Adipocyte (in vitro differentiated cells): ENCODE results near the gene AAMP.

Source experiments
- DNase-seq: peaks from one replicate; pipeline ENCODE4 v3.0.0-alpha.2; 2015; ENCODE audit warnings: low read depth
- H3K27me3 ChIP-seq: replicated peaks from 2 replicates; pipeline ENCODE4 v1.7.0; 2013; ENCODE audit warnings: mild to moderate bottlenecking, low read length, moderate library complexity; ENCODE audit not compliant: control insufficient read depth, insufficient read depth
- H3K36me3 ChIP-seq: 2 replicates; pipeline ENCODE4 v1.7.0; 2013; ENCODE audit warnings: low read length, mild to moderate bottlenecking, moderate library complexity; ENCODE audit not compliant: control insufficient read depth, insufficient read depth, severe bottlenecking
- H3K4me1 ChIP-seq: 2 replicates; pipeline ENCODE4 v1.7.0; 2013; ENCODE audit warnings: mild to moderate bottlenecking, low read length, moderate library complexity; ENCODE audit not compliant: control insufficient read depth, insufficient read depth
- H3K4me3 ChIP-seq: 2 replicates; pipeline ENCODE4 v1.7.0; 2013; ENCODE audit warnings: mild to moderate bottlenecking, low read length, moderate library complexity
- H3K9ac ChIP-seq: 2 replicates; pipeline ENCODE4 v1.7.0; 2013; ENCODE audit warnings: mild to moderate bottlenecking, low read length, moderate library complexity
- H3K9me3 ChIP-seq: 2 replicates; pipeline ENCODE4 v1.7.0; 2013; ENCODE audit warnings: mild to moderate bottlenecking, low read length, moderate library complexity; ENCODE audit not compliant: control insufficient read depth

AAMP gene

DNA sequence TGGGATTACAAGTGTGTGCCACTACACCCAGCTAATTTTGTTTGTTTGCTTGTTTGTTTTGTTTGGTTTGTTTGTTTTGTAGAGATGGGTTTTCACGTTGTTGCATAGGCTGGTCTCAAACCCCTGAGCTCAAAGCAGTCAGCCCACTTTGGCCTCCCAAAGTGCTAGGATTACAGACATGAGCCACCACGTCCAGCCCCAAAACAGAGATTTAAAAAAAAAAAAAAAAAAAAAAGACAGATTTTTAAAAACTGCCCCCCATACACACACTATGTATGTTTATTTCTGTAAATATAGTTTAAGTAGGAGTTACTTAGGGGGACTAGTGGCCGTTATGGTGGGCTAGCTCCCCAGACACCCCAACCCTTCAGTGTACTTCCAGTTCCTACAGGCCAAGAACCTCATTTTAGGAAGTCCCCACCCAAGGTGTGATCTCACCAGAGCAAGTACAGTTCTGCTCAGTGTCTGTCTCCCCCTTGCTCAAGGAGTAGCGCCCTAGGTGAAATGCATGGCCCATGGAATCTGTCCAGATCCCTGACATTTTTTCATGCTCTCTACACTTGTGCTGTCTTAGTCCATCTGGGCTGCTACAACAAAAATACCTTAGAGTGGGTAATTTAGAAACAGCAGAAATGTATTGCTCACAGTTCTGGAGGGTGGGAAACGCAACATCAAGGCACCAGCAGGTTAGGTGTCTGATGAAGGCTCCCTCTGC lies 23.9 kb upstream of the AAMP start:
- Histone ChIP-seq H3K36me3 (peaks cover 1% of the 10 kb centered on the region), H3K9me3 (no peaks in the 10 kb centered on the region)

GRCh38 chr2:218292048-218293014 lies 22.4 kb upstream of the AAMP start, which contains the start of gene TMBIM1:
Gene TMBIM1, minus strand, starts transcription at chr2:218292503. Its CDS starts 10,362 bp downstream, at chr2:218282141.
- Histone ChIP-seq H3K9me3 (no peaks in the 10 kb centered on the region), H3K4me1 (peaks cover 43% of the 10 kb centered on the region), H3K27me3 (no peaks in the 10 kb centered on the region), H3K4me3 (peak within 1 kb of the TSS; percentile 97), H3K9ac (peak within 1 kb of the TSS; percentile 99), H3K36me3 (peaks cover 5% of the 10 kb centered on the region)
- peak; percentile 97 for DNase-seq

More for the DNA sequence above, 23.9 kb upstream of the AAMP start:
- H3K4me3 ChIP-seq = no peak overlapping the region
- no peaks in the 10 kb centered on the region for H3K27me3 ChIP-seq
- DNase-seq = no peak
- no peak overlapping the region for H3K9ac ChIP-seq
- H3K4me1 ChIP-seq = peaks cover 30% of the 10 kb centered on the region

- Histone ChIP-seq H3K27me3 (no peaks in the 10 kb centered on the region), H3K36me3 (peaks cover 5% of the 10 kb centered on the region), H3K9me3 (no peaks in the 10 kb centered on the region), H3K4me1 (peaks cover 50% of the 10 kb centered on the region), H3K9ac (peak overlapping the region; percentile 99), H3K4me3 (peak overlapping the region; percentile 97)
- DNase-seq = peak; percentile 51
Measured at GRCh38 chr2:218291318-218292047, 21.5 kb upstream of the AAMP start.

- H3K4me1 ChIP-seq = peaks cover 59% of the 10 kb centered on the region
- peak overlapping the region; percentile 97 for H3K4me3 ChIP-seq
- H3K9ac ChIP-seq = peak overlapping the region; percentile 99
- no peaks in the 10 kb centered on the region for H3K27me3 ChIP-seq
- no peak for DNase-seq
- H3K36me3 ChIP-seq = peaks cover 5% of the 10 kb centered on the region
- no peaks in the 10 kb centered on the region for H3K9me3 ChIP-seq
Measured at GRCh38 chr2:218290316-218291261, 20.7 kb upstream of the AAMP start.

DNA sequence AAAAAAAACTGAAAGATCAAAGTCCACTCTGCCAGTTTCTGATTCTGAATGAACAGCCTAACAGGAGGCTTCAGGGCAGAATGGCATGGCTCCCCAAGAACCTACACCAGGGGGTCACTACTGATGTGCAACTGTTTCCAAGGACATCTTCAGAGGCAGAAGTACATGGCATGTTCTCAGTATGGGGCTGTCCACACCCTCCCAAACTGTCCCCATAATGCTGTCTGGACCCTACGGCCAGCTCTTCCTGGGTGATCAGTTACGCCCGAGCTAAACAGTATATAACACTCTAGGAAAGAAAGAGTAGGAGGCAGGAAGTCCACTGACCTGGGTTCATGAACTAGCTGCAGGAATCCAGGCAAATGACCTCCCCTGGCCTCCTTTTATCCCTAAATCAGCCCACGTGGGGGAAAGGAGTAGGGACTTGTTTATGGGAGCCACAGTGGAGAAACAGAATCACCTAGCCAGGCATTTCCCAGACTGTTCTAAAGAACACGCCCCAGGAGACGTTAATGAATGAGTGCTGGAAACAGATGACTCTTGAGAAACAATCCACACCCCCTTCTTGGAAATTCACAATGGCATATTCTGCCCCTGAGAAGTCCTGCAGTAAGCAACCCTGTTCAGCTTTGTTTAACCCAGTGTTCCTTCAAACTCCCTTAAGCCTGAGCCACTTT lies 19.8 kb upstream of the AAMP start:
- H3K4me1 ChIP-seq = peaks cover 67% of the 10 kb centered on the region
- DNase-seq = peak; percentile 59
- peak overlapping the region; percentile 99 for H3K9ac ChIP-seq
- peaks cover 5% of the 10 kb centered on the region for H3K36me3 ChIP-seq
- H3K4me3 ChIP-seq = peak overlapping the region; percentile 97
- H3K9me3 ChIP-seq = no peaks in the 10 kb centered on the region
- H3K27me3 ChIP-seq = no peaks in the 10 kb centered on the region

DNA sequence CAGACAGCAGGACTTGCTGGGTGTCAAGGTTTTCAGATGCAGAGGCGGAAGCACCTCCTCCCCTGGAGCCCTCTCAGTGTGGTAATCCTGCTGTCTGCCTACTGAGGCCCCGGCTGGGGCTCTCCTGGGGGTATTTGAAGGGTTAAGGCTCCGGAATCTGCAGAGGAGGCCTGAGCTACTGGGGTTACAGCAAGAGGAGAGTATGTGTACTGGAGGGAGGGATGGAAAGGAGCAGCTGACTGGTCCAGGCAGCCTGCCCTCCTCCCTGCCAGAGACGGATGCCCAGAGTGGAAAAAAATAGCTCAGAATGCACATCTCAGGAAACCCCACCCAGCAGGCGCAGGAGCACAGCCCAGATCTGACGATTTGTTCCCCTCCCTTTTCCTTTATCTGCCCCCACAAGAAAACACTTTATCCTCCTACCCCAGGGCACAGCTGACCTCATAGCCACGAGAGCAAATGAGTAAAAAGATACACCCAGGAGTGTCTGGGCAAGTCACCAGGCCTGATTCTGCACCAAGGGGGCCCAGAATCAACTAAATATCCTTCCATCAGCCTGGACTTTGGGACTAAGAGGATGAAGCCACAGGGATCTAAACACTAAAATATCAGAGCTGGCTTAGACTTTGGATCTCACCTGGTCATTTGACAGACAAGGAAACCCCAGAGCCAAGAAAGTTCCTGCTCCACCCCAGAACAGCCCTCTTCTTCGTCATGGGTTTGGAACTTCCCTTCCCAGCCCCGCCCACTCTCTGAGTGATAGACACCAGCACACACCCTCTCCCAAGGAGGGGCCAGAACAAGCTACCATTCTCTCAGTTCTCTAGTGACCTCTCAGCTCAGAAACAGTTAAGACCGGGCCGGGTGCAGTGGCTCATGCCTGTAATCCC lies 16.9 kb upstream of the AAMP start:
- H3K36me3 ChIP-seq = peaks cover 21% of the 10 kb centered on the region
- H3K4me1 ChIP-seq = peaks cover 89% of the 10 kb centered on the region
- peak overlapping the region; percentile 98 for H3K9ac ChIP-seq
- peak; percentile 97 for DNase-seq
- H3K4me3 ChIP-seq = peak overlapping the region; percentile 83
- no peaks in the 10 kb centered on the region for H3K9me3 ChIP-seq
- H3K27me3 ChIP-seq = no peaks in the 10 kb centered on the region

GRCh38 chr2:218285604-218286003 lies 15.7 kb upstream of the AAMP start:
- peak overlapping the region; percentile 83 for H3K4me3 ChIP-seq
- H3K27me3 ChIP-seq = no peaks in the 10 kb centered on the region
- H3K36me3 ChIP-seq = peaks cover 29% of the 10 kb centered on the region
- DNase-seq = peak; percentile 61
- H3K9ac ChIP-seq = peak overlapping the region; percentile 98
- H3K4me1 ChIP-seq = peaks cover 85% of the 10 kb centered on the region
- no peaks in the 10 kb centered on the region for H3K9me3 ChIP-seq

GRCh38 chr2:218284106-218284811 lies 14.3 kb upstream of the AAMP start:
- Histone ChIP-seq H3K4me3 (peak overlapping the region; percentile 68), H3K36me3 (peaks cover 43% of the 10 kb centered on the region), H3K9ac (peak overlapping the region; percentile 98), H3K4me1 (peaks cover 74% of the 10 kb centered on the region), H3K9me3 (no peaks in the 10 kb centered on the region), H3K27me3 (no peaks in the 10 kb centered on the region)
- DNase-seq = peak; percentile 85
